BE2C (cell line): ENCODE measurements around the gene HINT3.
A peak's percentile ranks its signal among the peaks of the same experiment; 100 is the strongest.

ENCODE experiments used
- DNase-seq: peaks from one replicate; pipeline ENCODE4 v3.0.0-alpha.2; 2020
- H3K27me3 ChIP-seq: fragments of 250-450 bp; sonication (Bioruptor Pico); 2 replicates; pipeline ENCODE4 v1.5.1; 2020; ENCODE audit warnings: mild to moderate bottlenecking
- H3K36me3 ChIP-seq: fragments of 250-450 bp; sonication (Bioruptor Pico); 2 replicates; pipeline ENCODE4 v1.5.1; 2020; ENCODE audit warnings: mild to moderate bottlenecking
- H3K4me1 ChIP-seq: fragments of 250-450 bp; sonication (Bioruptor Pico); 2 replicates; pipeline ENCODE4 v1.5.1; 2020
- H3K4me3 ChIP-seq: 2 replicates; pipeline ENCODE4 v1.5.1; 2011; ENCODE audit warnings: low read depth, low read length
- H3K9me3 ChIP-seq: fragments of 250-450 bp; sonication (Bioruptor Pico); 2 replicates; pipeline ENCODE4 v1.5.1; 2020
- TF ChIP-seq, protein P1 (sequence below): IDR thresholded peaks from 2 replicates; pipeline ENCODE4 v1.5.1; 2012; ENCODE audit warnings: mild to moderate bottlenecking, low read depth, low read length

Gene HINT3

DNA sequence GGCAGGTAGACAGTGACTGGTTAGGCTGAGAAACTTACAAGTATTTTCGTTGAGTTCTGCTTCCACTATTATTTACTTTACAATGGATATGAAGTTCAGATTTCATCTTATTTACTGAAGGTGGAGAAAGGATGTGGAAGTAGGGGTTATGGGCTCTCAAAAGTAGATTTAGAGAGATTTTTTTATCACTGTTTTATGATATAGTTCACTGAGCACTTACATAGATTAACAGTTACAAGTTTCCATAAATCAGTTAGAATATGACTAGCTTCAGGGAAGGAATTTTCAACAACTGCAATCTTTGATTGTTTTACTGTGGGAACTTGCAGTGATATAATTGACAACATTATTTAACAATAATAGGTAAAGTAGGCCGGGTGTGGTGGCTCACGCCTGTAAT lies 22.5 kb downstream of the HINT3 start:
- H3K36me3 ChIP-seq = no peaks in the 10 kb centered on the region
- H3K27me3 ChIP-seq = no peaks in the 10 kb centered on the region
- H3K4me1 ChIP-seq = no peaks in the 10 kb centered on the region
- TF ChIP-seq, protein P1, sequence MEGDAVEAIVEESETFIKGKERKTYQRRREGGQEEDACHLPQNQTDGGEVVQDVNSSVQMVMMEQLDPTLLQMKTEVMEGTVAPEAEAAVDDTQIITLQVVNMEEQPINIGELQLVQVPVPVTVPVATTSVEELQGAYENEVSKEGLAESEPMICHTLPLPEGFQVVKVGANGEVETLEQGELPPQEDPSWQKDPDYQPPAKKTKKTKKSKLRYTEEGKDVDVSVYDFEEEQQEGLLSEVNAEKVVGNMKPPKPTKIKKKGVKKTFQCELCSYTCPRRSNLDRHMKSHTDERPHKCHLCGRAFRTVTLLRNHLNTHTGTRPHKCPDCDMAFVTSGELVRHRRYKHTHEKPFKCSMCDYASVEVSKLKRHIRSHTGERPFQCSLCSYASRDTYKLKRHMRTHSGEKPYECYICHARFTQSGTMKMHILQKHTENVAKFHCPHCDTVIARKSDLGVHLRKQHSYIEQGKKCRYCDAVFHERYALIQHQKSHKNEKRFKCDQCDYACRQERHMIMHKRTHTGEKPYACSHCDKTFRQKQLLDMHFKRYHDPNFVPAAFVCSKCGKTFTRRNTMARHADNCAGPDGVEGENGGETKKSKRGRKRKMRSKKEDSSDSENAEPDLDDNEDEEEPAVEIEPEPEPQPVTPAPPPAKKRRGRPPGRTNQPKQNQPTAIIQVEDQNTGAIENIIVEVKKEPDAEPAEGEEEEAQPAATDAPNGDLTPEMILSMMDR = no peak
- H3K4me3 ChIP-seq = no peak overlapping the region
- no peaks in the 10 kb centered on the region for H3K9me3 ChIP-seq
- no peak for DNase-seq

DNA sequence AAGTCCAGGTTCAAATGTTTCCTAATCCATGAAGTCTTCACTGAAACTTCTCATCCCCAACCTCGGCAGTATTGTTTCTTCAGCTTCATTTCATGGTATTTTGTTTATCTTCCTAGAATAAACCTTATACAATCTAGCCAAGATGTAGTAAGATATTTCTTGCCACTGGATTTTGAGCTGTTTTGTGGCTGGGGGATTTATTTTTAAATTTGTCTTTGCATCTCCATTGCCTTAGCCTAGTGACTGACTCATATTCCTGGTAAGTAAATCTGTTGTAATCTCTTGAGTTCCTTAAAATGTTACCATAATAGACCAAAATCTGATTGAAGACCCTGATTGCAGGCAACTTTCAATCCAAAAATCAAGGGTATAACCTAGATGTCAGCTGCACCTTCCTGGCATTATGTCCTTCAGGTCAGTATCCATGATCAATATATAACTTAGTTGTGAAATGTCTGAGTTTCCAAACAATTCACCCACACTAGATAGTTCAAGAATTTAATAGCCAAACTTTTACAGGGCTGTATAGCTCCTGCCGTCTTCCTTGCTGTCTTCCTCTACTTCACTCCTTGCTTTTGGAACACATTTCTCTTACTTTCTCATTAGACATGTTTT lies 25.1 kb downstream of the HINT3 start:
- TF ChIP-seq, protein P1 = no peak
- Histone ChIP-seq H3K9me3 (no peaks in the 10 kb centered on the region), H3K4me3 (no peak overlapping the region), H3K27me3 (no peaks in the 10 kb centered on the region), H3K4me1 (no peaks in the 10 kb centered on the region), H3K36me3 (no peaks in the 10 kb centered on the region)
- no peak for DNase-seq

DNA sequence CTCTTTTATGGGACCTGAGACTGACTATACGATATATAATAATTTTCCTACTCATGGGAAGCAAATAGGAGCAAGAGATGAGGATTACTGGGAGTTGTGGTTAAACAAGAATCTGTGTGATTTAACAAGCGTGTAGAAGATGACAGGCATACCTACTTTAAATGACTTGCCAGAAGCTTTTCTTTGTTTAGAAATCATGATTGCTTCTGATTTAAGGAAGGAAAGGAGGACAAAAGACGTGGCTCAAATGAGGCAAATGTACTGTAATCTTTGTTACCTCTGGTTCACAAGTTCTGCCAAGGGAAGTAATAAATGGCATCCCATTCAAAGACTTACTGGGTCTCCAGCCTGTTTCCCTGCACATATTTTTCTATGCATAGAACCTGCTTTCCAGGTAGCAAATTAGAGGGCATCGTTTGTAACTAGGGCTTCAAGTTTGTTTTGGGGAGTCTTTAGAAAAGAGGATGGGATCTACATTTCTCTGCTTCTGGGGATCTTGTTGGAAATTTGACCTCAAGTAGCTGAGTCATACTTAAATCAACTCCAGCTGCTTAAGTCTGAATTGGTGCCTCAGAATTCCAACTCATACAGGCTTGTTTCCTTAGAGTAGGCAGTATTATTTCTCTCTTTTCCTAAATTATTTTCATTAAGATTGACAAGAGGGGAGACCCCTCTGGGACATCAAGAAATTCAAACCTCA lies 26.8 kb downstream of the HINT3 start:
- Histone ChIP-seq H3K4me1 (no peaks in the 10 kb centered on the region), H3K9me3 (no peaks in the 10 kb centered on the region), H3K27me3 (no peaks in the 10 kb centered on the region), H3K4me3 (no peak overlapping the region), H3K36me3 (no peaks in the 10 kb centered on the region)
- TF ChIP-seq, protein P1 = no peak
- no peak for DNase-seq

DNA sequence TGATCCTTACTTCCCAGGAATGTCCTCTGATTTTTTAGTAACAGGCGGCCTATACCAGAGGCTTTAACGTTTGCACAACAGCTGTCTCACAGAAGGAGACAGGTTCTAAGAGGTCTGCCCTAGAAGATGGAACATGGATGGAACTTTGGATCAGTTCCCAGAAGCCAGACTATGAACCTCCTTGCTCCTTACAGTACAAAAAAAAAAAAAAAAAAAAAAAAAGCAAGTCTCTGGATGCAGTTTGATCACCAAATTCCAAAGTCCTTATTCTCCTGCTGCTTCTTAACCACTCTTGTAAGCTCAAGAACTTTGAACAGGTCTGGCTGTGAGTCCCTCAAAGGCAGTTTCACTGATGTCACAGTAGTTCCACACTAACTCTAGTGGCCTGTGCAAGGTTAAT lies 27.7 kb downstream of the HINT3 start:
- TF ChIP-seq, protein P1 = no peak

DNA sequence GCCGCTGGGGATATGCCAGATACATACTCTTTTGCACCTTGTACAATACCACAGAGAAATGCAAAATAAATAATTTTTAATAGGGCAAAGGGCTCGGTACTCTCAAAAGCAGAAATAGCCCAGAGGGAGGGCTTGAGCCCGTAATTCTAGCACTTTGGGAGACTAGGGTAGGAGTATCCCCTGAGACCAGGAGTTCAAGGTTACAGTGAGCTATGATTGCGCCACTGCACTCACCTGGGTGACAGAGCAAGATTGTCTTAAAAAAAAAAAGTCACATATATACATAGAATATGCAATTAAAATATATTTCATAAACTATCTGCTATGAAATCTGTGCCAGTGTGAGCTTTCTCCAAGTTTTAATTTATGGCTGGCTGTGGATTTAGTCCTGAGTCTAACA lies 29.0 kb downstream of the HINT3 start:
- Histone ChIP-seq H3K4me1 (no peaks in the 10 kb centered on the region), H3K36me3 (no peaks in the 10 kb centered on the region), H3K4me3 (peak overlapping the region; percentile 96), H3K9me3 (no peaks in the 10 kb centered on the region), H3K27me3 (no peaks in the 10 kb centered on the region)
- DNase-seq = no peak
- TF ChIP-seq, protein P1 = no peak

More for the DNA sequence above, 27.7 kb downstream of the HINT3 start:
- Histone ChIP-seq H3K4me1 (no peaks in the 10 kb centered on the region), H3K4me3 (no peak overlapping the region), H3K36me3 (no peaks in the 10 kb centered on the region), H3K9me3 (no peaks in the 10 kb centered on the region), H3K27me3 (no peaks in the 10 kb centered on the region)
- no peak for DNase-seq

DNA sequence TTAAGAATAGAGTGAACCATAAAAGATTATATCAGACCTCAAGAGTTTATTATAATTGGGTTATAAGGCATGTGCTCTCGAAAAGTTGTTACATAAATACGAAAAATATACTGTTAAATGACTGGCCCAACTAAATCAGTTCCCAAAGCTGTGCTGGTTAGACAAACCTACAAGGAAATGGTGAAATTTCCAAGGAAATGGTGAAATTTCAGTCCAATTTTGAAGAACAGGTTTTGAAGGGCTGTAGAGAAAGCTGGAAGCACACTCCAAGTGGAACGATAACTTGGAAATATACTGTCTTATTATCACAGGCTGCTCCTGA lies 29.4 kb downstream of the HINT3 start:
- Histone ChIP-seq H3K36me3 (no peaks in the 10 kb centered on the region), H3K27me3 (no peaks in the 10 kb centered on the region), H3K9me3 (no peaks in the 10 kb centered on the region), H3K4me1 (no peaks in the 10 kb centered on the region), H3K4me3 (peak overlapping the region; percentile 96)
- TF ChIP-seq, protein P1 = no peak
- no peak for DNase-seq
